ENCODE measurements around the gene ANKRD33. TPM values are rescaled to one million over a fixed set of nuclear protein-coding genes. Genes with fewer than 3 reads are reported as not detected.

Gene ANKRD33
- total RNA-seq, 1 experiment from 2014 or later, result not detected

DNA sequence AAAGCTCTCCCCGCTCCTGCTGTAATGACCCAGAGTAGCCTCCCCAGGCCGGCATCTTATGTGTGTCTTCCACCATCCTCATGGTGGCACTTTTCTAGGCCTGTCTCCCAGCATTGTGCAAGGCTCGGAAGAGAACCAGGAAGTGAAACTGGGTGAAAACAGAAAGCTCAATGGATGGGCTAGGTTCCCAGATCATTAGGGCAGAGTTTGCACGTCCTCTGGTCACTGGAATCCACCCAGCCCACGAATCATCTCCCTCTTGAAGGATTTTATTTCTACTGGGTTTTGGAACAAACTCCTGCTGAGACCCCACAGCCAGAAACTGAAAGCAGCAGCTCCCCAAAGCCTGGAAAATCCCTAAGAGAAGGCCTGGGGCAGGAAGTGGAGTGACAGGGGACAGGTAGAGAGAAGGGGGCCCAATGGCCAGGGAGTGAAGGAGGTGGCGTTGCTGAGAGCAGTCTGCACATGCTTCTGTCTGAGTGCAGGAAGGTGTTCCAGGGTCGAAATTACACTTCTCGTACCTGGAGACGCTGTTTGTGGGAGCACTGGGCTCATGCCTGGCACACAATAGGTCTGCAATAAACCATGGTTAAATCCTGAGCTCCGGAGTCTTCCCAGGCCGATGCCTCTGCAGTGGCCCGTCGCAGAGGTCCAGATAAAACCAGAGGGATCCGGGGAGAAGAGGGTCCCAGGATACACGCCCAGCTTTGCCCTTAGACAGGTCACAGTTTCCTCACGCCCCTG is 35.0 kb downstream of the ANKRD33 start:
- Histone ChIP-seq H3K9me3 (no peaks in the 10 kb centered on the region), H3K36me3 (ENCODE audit: control insufficient read depth, insufficient read depth, low read length) (no peaks in the 10 kb centered on the region), H3K4me1 (peaks cover 30% of the 10 kb centered on the region), H3K27me3 (replicated peaks; ENCODE audit: control insufficient read depth, insufficient read depth, low read length) (no peaks in the 10 kb centered on the region), H3K4me3 (ENCODE audit: low read depth, low read length) (no peak overlapping the region)
- Mint-ChIP-seq H3K27ac (ENCODE audit: unreplicated experiment) (no peak overlapping the region), H3K9me3 (ENCODE audit: unreplicated experiment) (no peaks in the 10 kb centered on the region), H3K27me3 (ENCODE audit: insufficient read depth, unreplicated experiment) (no peaks in the 10 kb centered on the region), H3K36me3 (ENCODE audit: insufficient read depth, unreplicated experiment) (no peaks in the 10 kb centered on the region), H3K4me1 (ENCODE audit: low read depth, unreplicated experiment) (peaks cover 26% of the 10 kb centered on the region), H3K4me3 (ENCODE audit: unreplicated experiment) (no peak overlapping the region)
- intact Hi-C loops (cut with micrococcal nuclease; ENCODE audit: unreplicated experiment), result no loop called here
- ChIA-PET CTCF (interaction anchor here (0.5 to 1.6 kb wide), 5 partner anchors 10 to 102 kb away, joined by 3 to 5 read pairs (median 4); no protein-coding TSS in a partner anchor), POLR2A (no interaction called here)
- DNase-seq, result no peak
- BruUV-seq (replicated peaks), result no TSS peak
- TF ChIP-seq, protein P1, sequence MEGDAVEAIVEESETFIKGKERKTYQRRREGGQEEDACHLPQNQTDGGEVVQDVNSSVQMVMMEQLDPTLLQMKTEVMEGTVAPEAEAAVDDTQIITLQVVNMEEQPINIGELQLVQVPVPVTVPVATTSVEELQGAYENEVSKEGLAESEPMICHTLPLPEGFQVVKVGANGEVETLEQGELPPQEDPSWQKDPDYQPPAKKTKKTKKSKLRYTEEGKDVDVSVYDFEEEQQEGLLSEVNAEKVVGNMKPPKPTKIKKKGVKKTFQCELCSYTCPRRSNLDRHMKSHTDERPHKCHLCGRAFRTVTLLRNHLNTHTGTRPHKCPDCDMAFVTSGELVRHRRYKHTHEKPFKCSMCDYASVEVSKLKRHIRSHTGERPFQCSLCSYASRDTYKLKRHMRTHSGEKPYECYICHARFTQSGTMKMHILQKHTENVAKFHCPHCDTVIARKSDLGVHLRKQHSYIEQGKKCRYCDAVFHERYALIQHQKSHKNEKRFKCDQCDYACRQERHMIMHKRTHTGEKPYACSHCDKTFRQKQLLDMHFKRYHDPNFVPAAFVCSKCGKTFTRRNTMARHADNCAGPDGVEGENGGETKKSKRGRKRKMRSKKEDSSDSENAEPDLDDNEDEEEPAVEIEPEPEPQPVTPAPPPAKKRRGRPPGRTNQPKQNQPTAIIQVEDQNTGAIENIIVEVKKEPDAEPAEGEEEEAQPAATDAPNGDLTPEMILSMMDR (IDR thresholded peaks at IDR 0.05; ENCODE audit: insufficient read depth in 1 of 2, low read depth in 1 of 2, low read length in 1 of 2, severe bottlenecking in 1 of 2, unreplicated experiment in 1 of 2), result no peak

DNA sequence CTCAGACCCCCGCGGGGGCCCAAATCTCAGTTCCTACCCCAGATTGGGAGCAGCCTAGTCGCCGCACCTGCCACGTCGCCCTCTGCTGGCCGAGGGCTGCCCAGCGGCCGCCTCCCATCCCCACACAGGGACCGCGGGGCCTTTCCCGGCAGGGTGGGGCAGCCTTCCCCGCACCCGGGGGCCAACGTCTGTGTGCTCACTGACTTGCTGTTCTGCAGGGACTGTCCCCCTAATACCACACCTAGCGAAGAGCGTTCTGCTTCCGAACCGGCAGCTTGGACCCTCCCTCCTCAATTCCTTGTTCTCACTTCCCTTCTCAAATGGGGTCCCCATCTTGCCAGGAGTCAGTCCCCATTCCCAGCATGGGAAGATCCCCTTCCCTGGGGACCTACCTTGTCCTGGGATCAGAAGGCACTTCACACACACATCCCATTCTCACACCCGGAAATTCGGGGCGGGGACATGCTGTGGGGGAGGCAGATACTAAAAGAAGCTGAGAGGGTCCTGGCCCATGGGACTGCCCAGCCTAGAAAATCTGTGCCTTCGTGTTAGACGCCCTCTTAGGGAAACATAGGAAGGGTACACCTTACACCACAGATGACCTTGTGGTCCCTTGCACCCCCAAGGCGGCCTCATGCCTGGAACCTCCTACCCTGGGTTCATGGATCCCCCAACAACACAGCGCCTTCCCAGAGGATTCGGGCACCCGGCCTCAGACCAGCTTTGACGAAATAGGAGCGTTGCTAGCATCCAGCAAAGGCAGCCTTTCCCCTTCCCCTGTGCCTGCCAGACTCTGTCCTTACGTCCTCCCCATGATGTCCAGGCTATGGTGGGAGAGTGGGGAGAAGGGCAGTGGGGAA is 35.8 kb downstream of the ANKRD33 start:
- TF ChIP-seq, protein P1 (IDR thresholded peaks at IDR 0.05; ENCODE audit: insufficient read depth in 1 of 2, low read depth in 1 of 2, low read length in 1 of 2, severe bottlenecking in 1 of 2, unreplicated experiment in 1 of 2), result peak; percentile 60 to 61
- no peaks in the 10 kb centered on the region for H3K9me3 Mint-ChIP-seq (ENCODE audit: unreplicated experiment)
- Histone ChIP-seq H3K27me3 (replicated peaks; ENCODE audit: control insufficient read depth, insufficient read depth, low read length) (no peaks in the 10 kb centered on the region), H3K4me3 (ENCODE audit: low read depth, low read length) (no peak overlapping the region), H3K36me3 (ENCODE audit: control insufficient read depth, insufficient read depth, low read length) (no peaks in the 10 kb centered on the region), H3K9me3 (no peaks in the 10 kb centered on the region), H3K4me1 (peaks cover 30% of the 10 kb centered on the region)
- BruUV-seq (replicated peaks), result no TSS peak
- CTCF ChIA-PET, result interaction anchor here (0.5 to 1.0 kb wide), 3 partner anchors 11 to 101 kb away, joined by 4 to 5 read pairs (median 4); no protein-coding TSS in a partner anchor
- H3K4me1 Mint-ChIP-seq (ENCODE audit: low read depth, unreplicated experiment), result peaks cover 26% of the 10 kb centered on the region
- no peak overlapping the region for H3K27ac Mint-ChIP-seq (ENCODE audit: unreplicated experiment)
- peak in 1 of 2 experiments; percentile 42 for DNase-seq
- intact Hi-C loops (cut with micrococcal nuclease; ENCODE audit: unreplicated experiment), result no loop called here
- POLR2A ChIA-PET, result no interaction called here
- no peaks in the 10 kb centered on the region for H3K36me3 Mint-ChIP-seq (ENCODE audit: insufficient read depth, unreplicated experiment)
- H3K4me3 Mint-ChIP-seq (ENCODE audit: unreplicated experiment), result no peak overlapping the region
- H3K27me3 Mint-ChIP-seq (ENCODE audit: insufficient read depth, unreplicated experiment), result no peaks in the 10 kb centered on the region

All from Caco-2 (cell line).